Activated CD4-positive, alpha-beta T cell treated with anti-CD3 and anti-CD28 coated beads, Interleukin-2, Interleukin-4, amounts not matched to agents 100 ng/mL and 50 ng/mL, durations not matched to agents 16 hours and 8 hours (primary cell): ENCODE results near the gene IZUMO4.
"Not testable (repeated sequence)": the region's sequence is repeated elsewhere in the genome, so short reads cannot be mapped to it uniquely, and the experiment has no call there.

ENCODE experiments used
- DNase-seq: peaks from one replicate; pipeline ENCODE4 v3.0.0-alpha.2; 2020; ENCODE audit warnings: low spot score

The IZUMO4 gene

DNA sequence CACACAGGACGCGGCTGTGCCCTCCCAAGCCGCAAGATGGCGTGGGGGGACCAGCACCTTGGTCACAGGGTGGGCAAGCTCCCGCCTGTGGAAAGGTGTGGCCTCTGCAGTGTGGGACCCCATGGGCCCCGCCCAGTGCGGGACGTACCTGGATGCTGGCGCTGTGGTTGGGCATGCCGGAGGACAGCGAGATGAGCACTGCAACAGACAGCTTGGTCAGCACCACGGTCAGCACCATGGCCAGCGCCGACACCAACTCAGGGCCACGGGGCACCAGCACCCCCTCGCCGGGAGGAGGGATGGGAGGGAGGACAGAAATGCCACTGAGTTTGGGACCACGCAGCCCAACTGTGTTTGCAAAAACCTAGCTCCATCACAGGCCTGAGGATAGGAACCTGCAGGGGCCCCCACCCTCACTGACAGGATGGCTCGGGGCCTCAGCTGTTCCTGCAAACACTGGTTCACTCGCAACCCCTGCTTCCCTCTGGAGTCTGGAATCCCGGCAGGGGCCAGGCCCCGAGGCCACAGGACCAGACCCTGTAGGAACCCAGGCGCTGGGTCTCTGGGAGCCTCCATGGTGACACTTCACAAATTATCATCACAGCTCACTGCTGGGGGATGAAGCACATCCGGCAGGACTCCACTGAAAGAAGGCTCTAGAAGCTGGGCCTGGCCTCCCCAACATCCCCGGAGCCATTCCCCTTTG lies 27.1 kb downstream of the IZUMO4 start:
- no peak for DNase-seq

DNA sequence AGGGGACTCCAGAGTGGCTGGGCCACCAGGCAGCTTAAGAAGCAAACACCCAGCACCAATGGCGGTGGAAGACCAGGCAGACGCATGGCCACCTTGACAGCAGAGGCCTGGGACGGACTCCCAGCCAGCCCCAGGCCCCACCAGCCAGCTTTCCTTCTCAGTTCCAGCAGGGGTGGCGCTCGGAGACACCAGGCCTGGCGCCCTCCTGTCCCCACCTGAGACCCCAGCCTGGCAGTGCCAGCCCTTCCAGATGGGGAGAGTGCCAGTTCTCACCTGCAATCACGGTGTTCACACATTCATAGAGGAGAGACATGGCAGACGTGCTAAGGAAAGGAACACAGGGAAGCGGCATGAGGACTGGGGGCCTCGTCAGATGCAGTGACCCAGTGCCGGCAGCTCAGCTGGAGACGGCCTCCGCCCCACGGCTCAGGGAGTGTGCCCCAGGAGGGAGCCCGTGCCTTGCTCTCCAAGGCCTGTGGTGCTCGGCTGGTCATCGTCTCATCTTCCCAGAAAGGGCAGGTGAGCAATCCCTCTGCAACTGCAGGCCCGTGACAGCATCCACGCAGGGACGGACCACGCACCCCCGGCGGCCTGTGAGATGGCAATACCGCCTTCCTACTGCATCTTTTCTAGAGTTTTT lies 30.3 kb downstream of the IZUMO4 start:
- no peak for DNase-seq

DNA sequence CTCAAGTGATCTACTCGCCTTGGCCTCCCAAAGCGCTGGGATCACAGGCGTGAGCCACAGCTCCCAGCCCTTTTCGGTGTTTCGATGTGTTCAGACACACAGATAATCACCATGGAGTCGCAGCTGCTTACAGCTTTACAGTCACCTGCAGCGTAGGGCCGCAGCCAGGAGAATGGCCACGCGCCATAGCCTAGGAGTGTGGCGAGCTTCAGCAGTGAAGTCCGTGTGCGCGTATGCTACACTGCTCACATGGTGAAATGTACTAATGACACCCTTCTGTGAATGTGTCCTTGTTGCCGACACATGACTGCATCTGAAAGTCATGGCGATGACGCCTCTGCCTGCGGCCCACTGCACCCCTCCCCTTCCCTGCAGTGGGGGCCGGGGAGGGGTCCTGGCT lies 31.0 kb downstream of the IZUMO4 start:
- no peak for DNase-seq

DNA sequence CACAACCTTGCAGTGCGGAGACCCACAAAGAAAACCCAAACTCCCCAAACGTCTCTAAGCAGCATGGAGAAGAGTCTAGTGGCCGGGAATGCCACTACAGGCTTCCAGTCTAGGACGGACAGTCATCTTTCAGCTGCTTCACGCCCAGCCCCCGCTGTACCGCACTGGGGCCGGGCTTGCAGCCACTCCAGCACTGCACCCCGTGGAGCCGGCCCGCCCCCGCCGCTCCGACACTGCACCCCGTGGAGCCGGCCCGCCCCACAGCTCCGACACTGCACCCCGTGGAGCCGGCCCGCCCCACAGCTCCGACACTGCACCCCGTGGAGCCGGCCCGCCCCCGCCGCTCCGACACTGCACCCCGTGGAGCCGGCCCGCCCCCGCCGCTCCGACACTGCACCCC lies 31.5 kb downstream of the IZUMO4 start:
- not testable (repeated sequence) for DNase-seq

DNA sequence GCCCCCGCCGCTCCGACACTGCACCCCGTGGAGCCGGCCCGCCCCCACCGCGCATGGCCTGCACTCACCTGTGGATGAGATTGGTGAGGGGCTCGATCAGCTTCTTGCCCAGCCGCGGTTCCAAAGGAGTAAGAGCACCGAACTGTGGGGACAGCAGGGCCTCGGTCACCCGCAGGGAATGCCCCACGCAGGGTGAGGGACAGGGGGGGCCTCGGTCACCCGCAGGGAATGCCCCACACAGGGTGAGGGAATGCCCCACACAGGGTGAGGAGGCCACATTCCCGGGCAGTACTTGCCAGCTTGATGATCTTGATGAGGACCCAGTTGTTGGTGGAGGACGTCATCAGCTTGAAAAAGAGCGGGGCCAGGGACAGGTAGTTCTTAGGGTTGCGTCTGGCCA lies 32.3 kb downstream of the IZUMO4 start:
- DNase-seq = no peak

DNA sequence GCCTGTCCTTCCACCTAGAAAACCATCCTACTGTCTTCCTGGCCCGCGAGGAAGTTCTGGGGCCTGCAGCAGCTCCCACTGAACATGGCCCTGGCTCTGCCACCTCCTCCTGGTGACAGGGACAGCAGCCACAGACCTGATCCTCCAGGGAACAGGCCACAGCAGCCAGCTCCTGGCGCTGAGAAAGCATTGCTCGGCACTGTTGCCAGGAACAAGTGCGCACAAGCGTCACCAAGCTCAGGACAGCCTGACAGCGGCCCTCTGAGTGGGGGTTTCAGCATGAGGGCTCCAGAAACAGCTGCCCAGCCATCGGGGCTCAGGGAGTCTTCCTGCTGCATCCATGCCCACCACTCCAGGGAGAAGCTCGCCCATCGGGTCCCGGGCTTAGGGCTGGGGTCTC lies 32.8 kb downstream of the IZUMO4 start:
- no peak for DNase-seq

DNA sequence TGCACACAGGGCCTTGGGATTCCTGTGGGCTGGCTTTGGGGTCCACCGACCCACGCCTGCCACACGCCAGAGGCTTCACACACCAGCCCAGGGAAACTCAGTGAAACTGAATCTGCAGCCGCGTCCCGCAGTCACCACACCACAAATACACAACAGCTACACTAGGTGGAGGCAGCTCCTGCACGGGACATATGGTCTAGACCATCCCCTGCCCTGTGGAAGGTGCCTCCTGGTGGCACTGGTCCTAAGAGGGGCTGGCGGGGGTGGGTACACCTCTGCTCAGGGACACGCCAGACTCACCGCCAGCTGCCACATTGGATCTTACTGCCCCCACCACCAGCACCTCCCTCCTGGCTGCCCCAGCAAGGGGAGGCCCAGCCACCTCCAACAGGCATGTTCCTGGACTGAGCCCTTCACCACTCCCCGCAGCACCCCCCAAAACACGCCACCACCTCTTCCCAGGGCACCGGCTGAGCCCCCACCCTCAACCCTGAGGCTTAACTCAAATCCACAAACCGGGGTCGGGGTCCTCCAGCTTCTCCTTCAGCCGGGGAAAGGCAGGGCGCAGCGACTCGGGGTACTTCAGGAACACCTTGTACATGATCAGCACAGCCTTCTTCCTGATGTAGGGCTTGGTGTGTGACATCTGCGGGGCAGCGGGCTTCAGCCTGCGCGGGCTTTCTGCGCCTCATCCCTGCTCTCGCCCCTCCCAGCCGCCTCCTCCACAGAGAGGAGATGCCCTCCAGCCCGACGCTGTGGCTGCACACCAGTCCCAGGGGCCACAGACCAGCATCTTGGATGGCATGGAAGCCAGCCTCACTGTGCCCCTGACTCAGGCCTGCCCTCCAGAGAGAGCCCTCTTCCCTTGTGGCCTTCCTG lies 33.4 kb downstream of the IZUMO4 start:
- no peak for DNase-seq

DNA sequence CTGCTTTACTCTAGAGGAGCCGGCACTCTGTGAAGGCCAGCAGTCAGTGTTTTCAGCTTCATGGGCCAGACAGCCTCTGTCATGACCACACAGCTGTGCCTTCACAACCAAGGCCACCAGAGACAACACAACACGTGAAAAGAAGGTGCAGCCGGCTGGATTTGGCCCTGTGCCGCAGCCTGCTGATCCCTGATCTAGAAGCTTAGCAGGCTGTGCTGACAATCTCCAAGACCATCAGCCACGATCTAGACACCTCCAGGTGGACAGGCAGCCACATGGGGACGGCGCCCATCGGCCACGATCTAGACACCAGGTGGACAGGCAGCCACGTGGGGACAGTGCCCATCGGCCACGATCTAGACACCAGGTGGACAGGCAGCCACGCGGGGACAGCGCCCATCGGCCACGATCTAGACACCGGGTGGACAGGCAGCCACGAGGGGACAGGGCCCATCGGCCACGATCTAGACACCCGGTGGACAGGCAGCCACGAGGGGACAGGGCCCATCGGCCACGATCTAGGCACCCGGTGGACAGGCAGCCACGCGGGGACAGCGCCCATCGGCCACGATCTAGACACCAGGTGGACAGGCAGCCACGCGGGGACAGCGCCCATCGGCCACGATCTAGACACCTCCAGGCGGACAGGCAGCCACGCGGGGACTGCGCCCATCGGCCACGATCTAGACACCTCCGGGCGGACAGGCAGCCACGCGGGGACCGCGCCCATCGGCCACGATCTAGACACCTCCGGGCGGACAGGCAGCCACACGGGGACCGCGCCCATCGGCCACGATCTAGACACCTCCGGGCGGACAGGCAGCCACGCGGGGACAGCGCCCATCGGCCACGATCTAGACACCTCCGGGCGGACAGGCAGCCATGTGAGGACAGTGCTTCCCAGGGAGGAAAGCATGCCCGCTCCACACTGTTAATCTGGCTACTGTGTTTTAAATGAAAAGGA lies 34.6 kb downstream of the IZUMO4 start:
- not testable (repeated sequence) for DNase-seq

DNA sequence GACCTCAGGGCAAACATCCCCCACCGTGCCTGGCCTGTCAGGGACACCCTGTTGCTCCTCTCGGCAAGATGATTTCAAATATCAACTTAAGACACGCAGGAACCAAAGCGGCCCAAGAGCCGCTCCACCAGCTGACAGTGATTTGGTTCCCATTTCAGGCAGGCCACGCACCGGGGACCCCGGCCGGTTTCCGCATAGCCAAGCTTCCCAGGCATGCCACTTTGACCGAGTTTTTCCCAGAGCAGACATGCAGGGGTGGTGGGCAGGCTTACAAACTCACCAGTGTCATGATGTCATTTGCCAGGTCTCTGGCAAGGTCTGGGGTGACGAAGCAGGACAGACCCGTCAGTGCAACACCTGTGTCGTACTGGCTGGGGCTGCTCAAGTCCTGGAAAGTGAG lies 35.5 kb downstream of the IZUMO4 start:
- no peak for DNase-seq

DNA sequence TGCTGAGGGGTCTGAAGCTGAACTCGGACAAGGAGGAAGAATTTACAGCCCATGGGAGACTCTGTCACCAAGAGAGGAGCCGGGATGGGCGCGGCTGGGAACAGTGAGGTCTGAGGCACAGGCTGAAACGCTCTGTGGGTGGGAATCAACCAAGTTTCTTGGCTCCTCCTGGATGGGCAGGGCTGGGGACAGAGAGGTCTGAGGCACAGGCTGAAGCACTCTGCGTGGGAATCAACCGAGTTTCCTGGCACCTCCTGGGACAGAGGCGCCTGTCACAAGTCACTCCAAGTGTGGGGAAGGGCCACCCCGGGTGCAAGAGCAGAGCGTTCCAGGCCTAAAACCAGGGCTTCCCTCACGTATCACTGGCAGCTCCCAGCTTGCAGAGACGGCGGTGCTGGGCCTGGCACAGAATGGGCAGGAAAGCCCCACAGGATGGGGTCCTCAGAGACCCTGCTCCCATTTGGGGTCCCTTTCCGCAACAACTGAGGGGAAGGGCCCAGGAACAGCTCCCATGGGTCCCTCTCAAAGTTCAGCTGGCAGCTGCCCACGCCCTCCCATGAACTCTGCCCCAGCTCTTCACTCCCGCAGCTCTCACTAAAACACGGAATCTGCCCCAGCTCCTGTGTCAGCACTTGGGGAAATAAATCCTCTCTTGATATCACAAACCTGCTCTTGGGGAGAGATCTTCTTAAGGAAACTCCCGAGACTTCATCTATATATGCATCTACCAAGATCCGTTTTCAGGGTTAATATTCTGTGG lies 36.2 kb downstream of the IZUMO4 start:
- no peak for DNase-seq

DNA sequence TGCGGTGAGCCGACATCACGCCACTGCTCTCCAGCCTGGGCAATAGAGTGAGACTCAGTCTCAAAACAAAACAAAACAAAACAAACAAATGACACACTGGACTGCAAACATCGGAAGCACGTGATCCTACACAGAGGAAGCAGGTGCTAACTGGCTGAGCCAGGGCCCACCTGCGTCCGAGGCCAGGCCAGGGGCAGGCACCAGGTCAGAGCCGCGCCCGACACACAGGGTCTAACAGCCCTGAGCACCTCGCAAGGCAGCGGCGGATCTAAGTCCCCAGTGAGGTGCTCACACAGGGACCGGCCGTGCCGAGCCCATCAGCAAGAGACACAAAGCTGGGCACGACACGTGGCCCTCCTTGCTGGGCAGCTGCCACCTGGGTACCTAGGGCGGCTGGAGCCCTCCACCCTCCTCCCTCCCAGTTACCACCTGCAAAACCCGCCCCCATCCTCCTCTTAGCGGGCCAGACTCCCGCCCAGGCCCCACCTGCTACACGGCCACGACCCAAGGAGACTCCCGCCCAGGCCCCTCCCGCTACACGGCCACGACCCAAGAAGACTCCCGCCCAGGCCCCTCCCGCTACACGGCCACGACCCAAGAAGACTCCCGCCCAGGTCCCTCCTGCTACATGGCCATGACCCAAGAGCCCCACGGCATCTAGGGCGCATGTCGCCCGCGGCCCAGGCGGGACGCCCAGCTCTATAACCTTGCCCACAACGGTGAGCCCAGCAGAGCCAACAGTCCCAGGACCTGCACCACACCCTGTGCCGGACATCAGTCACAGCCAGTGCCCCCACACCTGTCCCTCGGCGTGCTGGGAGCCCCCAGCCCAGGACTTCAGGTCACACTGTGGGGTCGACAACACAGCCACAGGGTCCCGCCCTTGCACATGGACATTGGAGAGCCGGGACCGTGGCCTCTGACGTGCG lies 39.0 kb downstream of the IZUMO4 start:
- no peak for DNase-seq

DNA sequence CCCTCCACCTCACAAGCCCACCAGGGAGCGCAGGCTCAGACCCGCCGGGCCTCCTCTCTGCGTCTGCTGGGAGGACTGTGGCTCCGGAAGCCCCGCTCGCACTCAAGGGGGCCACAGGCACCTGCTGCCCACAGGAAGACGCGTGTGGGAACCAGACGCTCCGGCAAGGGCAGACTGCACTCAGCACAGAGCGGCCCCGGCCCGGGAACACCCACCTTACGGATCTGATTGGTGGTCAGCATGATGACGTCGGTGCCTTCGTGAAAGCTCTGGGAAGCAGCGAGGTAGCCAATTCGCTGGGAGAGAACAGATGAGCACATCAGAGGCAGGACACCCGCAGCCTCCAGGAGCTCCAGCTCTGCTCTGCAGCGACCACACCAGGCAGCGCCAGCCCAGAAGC lies 40.1 kb downstream of the IZUMO4 start:
- no peak for DNase-seq

DNA sequence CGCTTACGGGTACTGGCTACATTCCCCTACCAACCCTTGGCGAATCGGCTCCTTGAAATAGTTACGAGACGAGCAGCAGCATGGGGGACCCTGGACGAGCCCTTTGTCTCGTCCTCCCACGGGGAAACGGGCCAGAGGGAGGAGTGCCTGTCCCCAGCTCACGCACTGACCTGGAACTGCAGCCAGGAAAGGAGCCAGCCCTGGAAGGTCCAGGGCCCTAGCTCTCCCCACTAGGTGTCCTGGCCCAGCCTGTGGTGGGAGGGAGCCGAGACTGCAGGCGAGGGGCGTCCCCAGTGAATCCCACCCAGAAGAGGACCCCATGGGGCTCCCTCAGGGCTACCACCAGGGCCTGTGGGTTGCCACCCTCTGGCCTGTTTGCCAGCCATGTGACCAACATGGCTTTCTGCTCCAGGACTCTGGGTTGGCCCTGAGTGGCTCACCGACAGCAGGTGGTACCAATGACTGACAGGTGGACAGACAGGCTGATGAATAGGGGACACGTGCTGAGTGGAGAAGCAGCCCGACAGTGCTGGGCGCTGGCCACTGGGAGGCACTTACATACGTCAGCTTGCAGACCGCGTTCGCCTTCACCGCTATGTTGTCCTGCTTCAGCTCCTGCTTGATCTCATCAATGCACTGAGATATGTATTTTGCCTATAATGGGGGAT lies 41.5 kb downstream of the IZUMO4 start:
- no peak for DNase-seq

DNA sequence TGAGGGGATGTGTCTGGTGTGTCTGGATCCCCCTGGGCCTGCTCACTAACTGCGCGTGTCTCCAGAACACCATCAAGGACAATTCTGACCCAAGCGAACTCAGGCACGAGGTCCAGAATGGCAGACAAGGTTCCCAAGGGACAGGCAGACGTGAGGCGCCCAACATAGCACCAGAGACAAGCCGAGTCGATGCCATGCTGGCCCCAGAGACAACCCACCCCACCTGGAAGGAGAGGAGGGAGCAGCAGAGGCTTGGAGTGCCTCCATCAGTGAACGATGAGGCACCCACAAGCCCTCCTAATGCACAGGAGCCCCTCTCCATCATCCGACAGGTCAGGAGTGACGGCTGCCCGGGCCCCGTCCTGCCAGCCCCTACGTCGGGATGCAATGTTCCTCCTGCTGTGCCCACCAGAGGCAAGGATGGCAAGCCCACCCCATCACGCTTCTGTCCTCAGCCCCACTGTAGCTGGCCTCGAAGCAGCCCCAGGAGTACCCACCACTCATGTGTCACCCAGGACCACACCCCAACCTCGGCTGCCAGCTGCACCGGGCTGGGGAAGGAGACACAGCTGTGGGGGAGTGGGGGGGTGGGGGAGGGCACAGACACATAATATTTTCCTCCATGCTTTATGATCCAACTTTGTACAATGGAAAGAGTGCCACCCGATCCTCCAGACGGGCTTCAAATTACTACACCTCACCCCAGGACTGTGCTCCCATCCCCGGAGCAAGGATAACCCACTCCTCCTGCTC lies 42.8 kb downstream of the IZUMO4 start:
- no peak for DNase-seq

DNA sequence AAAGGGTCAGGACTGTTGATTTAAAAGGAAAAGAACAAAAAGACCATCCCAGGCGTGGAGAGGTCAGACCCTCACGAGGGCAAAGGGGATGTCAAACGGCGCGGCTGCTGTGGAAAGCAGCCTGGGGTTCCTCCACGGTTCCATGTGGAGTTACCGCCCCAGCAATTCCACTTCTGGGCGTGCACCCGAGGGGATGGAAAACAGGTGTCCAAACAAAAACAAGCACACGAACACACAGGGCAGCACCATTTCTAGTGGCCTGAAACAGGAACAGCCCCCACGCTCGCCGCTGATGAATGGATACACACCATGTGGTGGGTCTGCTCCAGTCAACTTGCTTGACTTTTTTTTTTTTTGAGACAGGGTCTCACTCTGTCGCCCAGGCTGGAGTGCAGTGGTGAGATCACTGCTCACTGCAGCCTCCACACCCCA lies 43.4 kb downstream of the IZUMO4 start:
- no peak for DNase-seq

DNA sequence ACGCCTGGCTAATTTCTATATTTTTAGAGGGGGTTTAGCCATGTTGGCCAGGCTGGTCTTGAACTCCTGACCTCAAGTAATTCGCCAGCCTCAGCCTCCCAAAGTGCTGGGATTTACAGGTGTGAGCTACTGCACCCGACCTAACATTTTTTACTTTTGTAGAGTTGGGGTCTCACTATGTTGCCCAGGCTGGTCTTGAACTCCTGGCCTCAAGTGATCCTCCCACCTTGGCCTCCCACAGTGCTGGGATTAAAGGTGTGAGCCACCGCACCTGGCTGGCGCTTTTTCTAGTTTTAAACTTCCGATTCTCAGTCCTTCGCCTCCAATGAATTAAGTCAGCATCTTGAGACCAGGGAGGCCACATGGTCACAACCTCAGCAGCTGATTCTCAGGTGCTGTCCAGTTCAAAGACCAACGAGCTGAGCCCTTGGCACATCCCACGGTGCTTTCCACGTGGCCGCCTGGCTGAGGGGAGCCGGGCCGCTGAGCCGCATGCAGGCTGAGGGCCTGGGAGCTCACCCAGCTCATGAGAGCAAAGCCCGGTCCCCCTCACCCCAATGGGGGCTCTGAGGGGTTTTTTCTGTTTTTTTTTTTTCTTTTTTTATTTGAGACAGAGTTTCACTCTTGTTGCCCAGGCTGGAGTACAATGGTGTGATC lies 45.6 kb downstream of the IZUMO4 start:
- no peak for DNase-seq

DNA sequence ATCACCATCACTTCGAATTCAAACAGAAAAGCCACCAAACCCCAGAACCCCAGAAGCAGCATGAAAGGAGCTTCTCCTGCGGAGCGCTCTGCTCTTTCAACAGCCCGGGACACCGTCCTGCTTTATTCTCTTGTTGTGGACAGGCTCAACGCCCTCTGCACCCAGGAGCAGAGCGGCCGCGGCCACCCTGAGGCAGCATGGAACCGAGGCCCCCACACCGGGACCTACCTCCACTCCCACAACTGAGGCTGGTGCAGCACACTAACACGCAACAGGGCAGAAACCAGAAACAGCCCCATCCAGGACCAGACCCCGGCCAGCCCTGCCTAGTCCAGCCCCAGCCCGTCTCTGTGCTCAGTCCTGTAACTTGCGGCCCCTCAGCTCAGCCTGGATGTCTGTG lies 47.5 kb downstream of the IZUMO4 start:
- DNase-seq = no peak

DNA sequence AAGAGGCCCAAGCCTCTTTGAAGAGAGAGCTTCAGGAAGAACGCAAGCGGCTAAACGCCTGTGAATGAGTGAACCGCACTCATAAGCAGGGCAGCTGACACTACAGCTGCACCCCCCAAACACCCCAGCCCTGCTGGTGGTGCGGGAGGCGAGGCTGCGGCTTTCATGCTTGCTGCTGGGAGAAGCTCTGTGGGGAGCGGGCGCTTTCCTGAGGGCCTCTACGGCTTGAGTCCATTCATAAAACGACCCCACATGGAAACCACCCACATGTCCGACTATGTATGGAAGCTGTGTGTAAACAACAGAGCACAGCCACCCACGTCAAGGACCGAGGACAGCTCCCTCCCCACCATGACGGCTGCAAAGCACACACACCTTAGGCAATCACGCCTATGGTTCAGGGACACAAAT lies 49.1 kb downstream of the IZUMO4 start:
- no peak for DNase-seq
